ENCODE data around the gene RNH1. TPM values are rescaled to one million over a fixed set of nuclear protein-coding genes. Genes with fewer than 3 reads are reported as not detected.

The RNH1 gene
- polyA plus RNA-seq, 1 of the 3 experiments (the other 2 are of a cell fraction): 147 TPM

DNA sequence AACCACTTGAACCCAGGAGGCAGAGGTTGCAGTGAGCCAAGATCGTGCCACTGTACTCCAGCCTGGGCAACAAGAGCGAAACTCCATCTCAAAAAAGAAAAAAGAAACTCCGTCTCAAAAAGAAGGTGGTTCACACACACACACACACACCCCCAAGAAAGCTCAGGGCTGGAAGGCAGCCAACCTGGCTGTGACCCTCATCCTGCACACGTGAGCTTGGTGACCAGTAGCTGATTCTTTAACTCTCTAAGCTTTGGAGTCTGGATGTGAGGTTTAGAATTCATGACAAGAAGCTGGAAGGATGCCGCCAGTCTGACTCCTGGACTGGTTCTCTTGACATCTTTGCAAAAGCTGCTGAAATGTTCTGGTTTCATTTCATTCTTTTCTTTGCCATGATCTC, 1.9 kb upstream of the RNH1 start:
- 98% methylated on average over 5 of the region's 5 CpGs for WGBS (ENCODE audit: low lambda C conversion rate)
- Histone ChIP-seq H3K4me3 (ENCODE audit: low read depth in 2 of 2, low read length in 1 of 2) (no peak overlapping the region), H3K27ac (ENCODE audit: low read depth in 2 of 2, low read length in 1 of 2) (no peak overlapping the region), H3K9me3 (no peaks in the 10 kb centered on the region), H3F3A (replicated peaks; ENCODE audit: insufficient read depth) (peaks cover 4% of the 10 kb centered on the region), H4K20me1 (ENCODE audit: insufficient read depth) (no peaks in the 10 kb centered on the region), H3K9me2 (no peaks in the 10 kb centered on the region), H3K27me3 (ENCODE audit: insufficient read depth) (no peaks in the 10 kb centered on the region), H2AFZ (ENCODE audit: low read depth) (no peak overlapping the region), H3K36me3 (replicated peaks in 1 of 2; ENCODE audit: control insufficient read depth in 1 of 2, insufficient read depth in 2 of 2, low read length in 1 of 2) (peaks cover 6 to 21% of the 10 kb centered on the region in 2 experiments), H3K9ac (no peak overlapping the region), H3K4me1 (ENCODE audit: control insufficient read depth in 1 of 2, insufficient read depth in 2 of 2, low read depth in 1 of 2, low read length in 1 of 2) (peaks cover 7 to 9% of the 10 kb centered on the region in 2 experiments; a peak in 2 of 4 replicates), H3K79me2 (ENCODE audit: insufficient read depth) (peaks cover 44% of the 10 kb centered on the region), H3K4me2 (no peak overlapping the region)
- ChIA-PET POLR2A (no interaction called here), CTCF (interaction anchor here (0.9 to 2.5 kb wide), 3 partner anchors 10 to 60 kb away, joined by 4 to 15 read pairs (median 4); no protein-coding TSS in a partner anchor)
- DNase-seq: no peak
- no peak for TF ChIP-seq SMC3 (IDR thresholded peaks at IDR 0.05; ENCODE audit: low read depth, low read length)
- TF ChIP-seq GATA2 (CRISPR knock-in tag; IDR thresholded peaks at IDR 0.05): no peak
- TF ChIP-seq POLR2AphosphoS5 (IDR thresholded peaks at IDR 0.05; ENCODE audit: low read depth, low read length): no peak
- TF ChIP-seq, protein P1, sequence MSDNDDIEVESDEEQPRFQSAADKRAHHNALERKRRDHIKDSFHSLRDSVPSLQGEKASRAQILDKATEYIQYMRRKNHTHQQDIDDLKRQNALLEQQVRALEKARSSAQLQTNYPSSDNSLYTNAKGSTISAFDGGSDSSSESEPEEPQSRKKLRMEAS (IDR thresholded peaks at IDR 0.05; ENCODE audit: low read depth): no peak
- TF ChIP-seq RAD21 (IDR thresholded peaks at IDR 0.05; ENCODE audit: low read length): no peak
- TF ChIP-seq YY1 (IDR thresholded peaks at IDR 0.05; ENCODE audit: low read depth): no peak
- TF ChIP-seq TCF12 (IDR thresholded peaks at IDR 0.05): no peak
- TF ChIP-seq NRF1 (IDR thresholded peaks at IDR 0.05; ENCODE audit: low read depth, low read length): no peak
- TF ChIP-seq TAF1 (IDR thresholded peaks at IDR 0.05; ENCODE audit: borderline replicate concordance, low read depth, low read length): no peak
- TF ChIP-seq FOSL2 (IDR thresholded peaks at IDR 0.05; ENCODE audit: borderline replicate concordance, low read depth): no peak
- TF ChIP-seq, protein P2, sequence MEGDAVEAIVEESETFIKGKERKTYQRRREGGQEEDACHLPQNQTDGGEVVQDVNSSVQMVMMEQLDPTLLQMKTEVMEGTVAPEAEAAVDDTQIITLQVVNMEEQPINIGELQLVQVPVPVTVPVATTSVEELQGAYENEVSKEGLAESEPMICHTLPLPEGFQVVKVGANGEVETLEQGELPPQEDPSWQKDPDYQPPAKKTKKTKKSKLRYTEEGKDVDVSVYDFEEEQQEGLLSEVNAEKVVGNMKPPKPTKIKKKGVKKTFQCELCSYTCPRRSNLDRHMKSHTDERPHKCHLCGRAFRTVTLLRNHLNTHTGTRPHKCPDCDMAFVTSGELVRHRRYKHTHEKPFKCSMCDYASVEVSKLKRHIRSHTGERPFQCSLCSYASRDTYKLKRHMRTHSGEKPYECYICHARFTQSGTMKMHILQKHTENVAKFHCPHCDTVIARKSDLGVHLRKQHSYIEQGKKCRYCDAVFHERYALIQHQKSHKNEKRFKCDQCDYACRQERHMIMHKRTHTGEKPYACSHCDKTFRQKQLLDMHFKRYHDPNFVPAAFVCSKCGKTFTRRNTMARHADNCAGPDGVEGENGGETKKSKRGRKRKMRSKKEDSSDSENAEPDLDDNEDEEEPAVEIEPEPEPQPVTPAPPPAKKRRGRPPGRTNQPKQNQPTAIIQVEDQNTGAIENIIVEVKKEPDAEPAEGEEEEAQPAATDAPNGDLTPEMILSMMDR (IDR thresholded peaks at IDR 0.05): no peak
- TF ChIP-seq RFX5 (IDR thresholded peaks at IDR 0.05; ENCODE audit: low read length): no peak
- no peak for TF ChIP-seq NFIC (IDR thresholded peaks at IDR 0.05; ENCODE audit: borderline replicate concordance)
- TF ChIP-seq, protein P3, sequence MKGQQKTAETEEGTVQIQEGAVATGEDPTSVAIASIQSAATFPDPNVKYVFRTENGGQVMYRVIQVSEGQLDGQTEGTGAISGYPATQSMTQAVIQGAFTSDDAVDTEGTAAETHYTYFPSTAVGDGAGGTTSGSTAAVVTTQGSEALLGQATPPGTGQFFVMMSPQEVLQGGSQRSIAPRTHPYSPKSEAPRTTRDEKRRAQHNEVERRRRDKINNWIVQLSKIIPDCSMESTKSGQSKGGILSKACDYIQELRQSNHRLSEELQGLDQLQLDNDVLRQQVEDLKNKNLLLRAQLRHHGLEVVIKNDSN (IDR thresholded peaks at IDR 0.05; ENCODE audit: borderline replicate concordance, low read depth): no peak
- TF ChIP-seq, protein P4, sequence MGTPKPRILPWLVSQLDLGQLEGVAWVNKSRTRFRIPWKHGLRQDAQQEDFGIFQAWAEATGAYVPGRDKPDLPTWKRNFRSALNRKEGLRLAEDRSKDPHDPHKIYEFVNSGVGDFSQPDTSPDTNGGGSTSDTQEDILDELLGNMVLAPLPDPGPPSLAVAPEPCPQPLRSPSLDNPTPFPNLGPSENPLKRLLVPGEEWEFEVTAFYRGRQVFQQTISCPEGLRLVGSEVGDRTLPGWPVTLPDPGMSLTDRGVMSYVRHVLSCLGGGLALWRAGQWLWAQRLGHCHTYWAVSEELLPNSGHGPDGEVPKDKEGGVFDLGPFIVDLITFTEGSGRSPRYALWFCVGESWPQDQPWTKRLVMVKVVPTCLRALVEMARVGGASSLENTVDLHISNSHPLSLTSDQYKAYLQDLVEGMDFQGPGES (IDR thresholded peaks at IDR 0.05; ENCODE audit: low read depth, low read length): no peak
- TF ChIP-seq SIN3A (IDR thresholded peaks at IDR 0.05; ENCODE audit: borderline replicate concordance, low read depth, low read length): no peak
- TF ChIP-seq MXI1 (IDR thresholded peaks at IDR 0.05; ENCODE audit: low read depth, low read length): no peak

All from SK-N-SH (cell line).